CD1c-positive myeloid dendritic cell (primary cell): Measurements from ENCODE around the gene GAS7.
"Not testable (repeated sequence)": the region's sequence is repeated elsewhere in the genome, so short reads cannot be mapped to it uniquely, and the experiment has no call there.

ENCODE experiments used
- DNase-seq: peaks from one replicate; pipeline ENCODE4 v3.0.0-alpha.2; 2016; ENCODE audit errors: extremely low spot score

GAS7 gene

GRCh38 chr17:9942885-9943284 is 255.5 kb downstream of the GAS7 start:
- no peak for DNase-seq

- DNase-seq = no peak
These were observed 257.1 kb downstream of the GAS7 start for GRCh38 chr17:9941305-9941704.

DNA sequence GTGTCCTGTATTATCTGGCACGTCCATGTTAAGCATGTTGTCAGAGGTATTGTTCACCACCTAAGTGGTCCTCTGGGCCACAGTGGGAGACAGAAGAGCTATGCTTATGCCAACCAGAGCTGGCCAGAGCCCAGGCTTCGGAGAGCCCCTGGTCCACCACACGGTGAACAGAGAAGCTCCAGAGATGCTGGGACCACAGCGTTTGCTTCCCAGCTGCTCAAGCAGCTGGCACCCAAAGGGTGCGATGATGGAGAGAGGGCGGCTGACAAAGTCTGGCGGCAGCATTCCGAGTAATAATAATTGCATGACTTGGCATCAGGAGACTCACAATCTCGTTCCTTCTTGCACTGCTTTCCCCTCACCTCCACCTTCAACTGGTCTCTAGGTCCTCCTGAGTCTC is 257.6 kb downstream of the GAS7 start:
- no peak for DNase-seq

GRCh38 chr17:9938764-9939163 is 259.6 kb downstream of the GAS7 start:
- no peak for DNase-seq

- no peak for DNase-seq
These were observed 260.5 kb downstream of the GAS7 start for GRCh38 chr17:9937901-9938300.

DNA sequence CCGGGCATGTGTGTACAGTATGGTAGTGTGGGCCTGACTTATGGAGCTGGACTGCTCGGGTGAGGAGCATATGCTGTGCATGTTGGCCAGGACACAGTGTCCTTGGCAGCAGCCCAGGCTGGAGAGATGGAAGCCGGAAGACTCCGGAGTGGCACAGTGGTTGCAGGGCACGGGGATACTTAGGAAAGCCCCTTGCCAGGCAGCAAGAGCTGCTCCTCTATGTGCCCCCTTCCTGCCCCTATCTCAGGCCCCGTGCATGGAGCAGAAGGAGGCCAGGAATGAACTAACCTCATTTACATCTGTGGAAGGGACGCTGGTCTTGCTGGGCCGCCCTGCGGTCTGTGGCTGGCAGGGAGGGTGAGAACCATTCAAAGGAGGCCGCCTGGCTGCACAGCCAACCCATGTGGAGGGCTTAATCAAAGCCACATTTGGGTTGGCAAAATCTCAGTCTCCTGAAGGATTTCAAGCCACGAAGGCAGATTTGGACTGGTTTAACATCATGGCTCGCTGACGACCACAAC is 261.1 kb downstream of the GAS7 start:
- no peak for DNase-seq

DNA sequence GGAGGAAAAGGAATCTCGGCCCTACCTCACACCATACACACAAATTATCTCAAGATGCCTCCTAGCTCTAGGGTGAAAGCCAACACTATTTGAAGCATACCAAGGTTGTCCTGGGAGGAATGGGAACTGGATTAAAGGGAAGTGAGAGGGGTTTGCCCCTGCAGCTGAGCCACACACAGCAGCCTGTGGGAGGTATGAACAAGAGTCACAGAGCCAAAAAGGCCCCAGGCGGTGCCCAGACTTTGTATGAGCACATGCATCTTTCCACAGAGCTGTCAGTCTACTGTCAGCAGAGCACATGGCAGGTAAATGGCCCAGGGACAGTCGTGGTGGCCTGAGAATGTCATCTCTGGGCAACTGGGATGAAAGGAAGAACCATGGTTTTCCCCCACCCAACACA is 262.3 kb downstream of the GAS7 start:
- peak; percentile 71 for DNase-seq

DNA sequence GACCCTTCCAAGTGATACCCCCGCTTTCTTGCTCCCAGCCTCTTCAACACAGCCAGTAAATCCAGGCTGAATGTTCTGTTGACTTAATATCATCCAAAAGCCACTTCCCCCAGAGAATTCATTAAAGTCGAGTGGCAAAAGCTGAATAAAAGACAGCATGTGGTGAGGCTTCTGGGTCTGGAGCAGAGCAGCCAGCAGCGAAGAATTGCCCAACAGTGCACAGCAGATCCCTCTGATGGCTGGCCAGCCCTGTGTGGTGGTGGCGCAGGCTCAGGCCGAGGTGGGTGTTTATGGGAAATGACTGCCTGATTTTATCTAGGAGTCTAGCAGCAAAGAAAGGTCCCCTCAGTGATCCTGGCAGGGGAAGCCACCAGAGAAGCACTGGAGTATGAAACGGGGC is 263.0 kb downstream of the GAS7 start:
- no peak for DNase-seq

- no peak for DNase-seq
These were observed 264.1 kb downstream of the GAS7 start for GRCh38 chr17:9934331-9934730.

DNA sequence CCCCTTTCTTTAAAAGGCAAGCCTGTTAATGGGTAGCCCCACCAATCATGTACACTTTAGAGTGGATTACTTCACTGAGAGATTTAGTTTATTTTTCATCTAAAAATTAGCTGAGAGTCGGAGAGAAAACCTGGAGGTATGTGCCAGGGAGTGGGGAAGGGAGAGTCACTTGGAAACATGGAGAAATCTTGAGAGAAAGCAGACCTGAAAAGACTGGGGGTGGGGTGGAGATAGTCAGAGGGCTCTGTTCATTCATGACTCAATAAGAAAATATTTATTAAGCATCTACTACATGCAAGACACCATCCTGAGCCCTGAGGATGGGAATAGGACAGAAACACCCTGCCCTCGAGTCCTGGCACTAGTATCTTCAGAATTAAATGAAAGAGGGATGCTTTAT is 265.9 kb downstream of the GAS7 start:
- no peak for DNase-seq

DNA sequence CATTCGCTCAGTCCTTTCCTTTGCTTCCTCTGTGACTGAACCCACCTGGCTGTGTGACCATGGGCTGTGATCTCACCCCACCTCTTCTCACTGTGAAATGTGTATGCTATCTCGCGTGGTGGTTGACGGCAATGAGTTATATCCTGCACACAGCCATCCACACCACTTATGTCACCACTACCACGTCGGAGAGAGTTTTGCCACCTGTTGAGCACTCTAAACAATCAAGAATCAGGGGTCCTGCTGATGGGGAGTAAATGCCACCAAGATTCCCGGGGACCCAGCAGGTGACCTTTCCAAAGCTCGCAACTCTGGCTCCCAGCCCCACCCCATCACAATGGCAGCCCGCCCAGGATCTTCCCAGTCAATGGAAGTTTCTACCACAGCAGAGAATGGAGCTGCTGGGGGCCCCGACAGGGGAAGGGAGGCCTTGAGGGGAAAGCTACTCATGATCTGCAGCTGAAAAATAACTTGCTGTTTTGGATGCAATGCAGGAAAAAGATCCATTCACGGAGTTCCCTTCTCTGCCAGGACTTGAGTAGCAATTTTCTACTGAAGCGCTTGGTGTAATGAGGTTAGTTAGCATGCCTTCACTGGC is 267.2 kb downstream of the GAS7 start:
- no peak for DNase-seq

- DNase-seq = no peak
These were observed 268.5 kb downstream of the GAS7 start for GRCh38 chr17:9929871-9930270.

GRCh38 chr17:9928601-9929333 is 269.6 kb downstream of the GAS7 start:
- no peak for DNase-seq

DNA sequence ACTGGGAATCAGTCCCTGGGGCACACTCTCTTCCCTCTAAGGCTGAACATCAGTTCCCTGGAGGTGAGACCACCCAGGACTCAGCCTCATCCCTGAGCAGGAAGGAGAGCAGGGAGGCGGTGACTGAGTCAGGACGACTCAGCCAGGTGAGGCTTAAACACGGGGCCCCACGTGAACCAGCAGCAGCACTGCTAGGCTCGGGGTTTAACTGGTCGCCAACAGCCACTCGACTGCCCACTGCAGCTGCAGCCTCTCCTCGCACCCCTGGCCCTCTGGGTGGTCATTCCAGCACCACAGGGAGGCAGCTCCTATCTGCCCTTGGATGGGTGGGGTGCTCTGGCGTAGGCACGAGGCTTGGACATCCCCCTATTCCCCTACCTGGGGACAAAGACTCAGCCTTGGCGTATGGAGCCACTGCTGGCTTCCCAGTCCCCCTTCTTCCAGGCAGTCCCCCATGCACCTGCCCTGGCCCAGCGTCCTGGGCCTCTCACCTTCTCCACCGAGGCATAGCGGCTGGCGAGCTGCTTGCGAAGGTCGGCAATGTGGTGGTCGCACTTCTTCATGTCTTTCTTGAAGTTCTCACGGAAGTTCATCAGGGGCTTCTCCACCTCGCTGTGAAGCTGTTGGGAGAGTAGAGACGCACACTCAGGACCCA is 272.1 kb downstream of the GAS7 start:
- DNase-seq = no peak

DNA sequence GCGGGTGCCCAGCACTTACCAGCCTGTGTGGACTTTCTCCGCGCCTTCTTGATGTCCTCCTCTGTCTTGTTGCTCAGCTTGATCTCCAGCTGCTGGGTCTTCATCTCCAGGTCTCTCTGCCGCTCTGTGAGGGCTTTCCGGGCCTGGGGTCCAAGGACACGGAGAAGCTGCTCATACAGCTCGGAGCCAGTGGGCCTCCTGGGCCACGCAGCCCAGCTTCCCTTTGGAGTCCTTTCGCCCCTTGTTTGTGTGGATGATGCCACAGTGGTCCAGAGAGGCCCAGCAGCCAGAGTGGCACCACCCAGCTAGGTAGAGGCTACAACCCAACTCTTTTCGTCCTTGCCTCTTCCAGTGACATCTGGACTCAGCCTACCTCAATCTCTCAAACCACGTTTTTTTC is 272.9 kb downstream of the GAS7 start:
- DNase-seq = no peak

DNA sequence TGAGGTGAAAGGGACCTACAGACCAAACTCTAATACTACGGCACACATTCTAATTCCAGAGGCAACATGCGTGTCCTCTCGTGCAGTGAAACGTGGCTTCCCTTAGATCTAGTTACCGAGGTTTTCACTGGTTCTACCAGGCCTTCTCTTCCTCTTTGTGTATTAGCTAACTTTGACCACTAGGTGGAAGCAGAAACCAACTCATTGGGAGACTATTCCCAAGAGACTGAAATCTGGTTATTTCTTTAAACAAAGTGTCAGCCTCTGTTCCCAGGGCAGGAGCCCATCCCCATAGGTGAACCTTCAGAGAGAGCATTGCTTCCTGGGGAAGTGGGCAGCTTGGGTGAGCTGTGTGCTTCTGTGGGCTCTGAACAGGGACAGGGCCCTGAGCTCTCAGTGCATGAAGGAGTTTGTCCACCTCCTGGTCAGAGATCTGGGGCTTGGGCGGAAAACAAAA is 273.6 kb downstream of the GAS7 start:
- peak; percentile 82 for DNase-seq

GRCh38 chr17:9922012-9922848 is 276.2 kb downstream of the GAS7 start:
- no peak for DNase-seq

- not testable (repeated sequence) for DNase-seq
These were observed 277.2 kb downstream of the GAS7 start for GRCh38 chr17:9921216-9921615.

GRCh38 chr17:9918804-9919352 is 279.5 kb downstream of the GAS7 start:
- no peak for DNase-seq

GRCh38 chr17:9918352-9918751 is 280.1 kb downstream of the GAS7 start:
- DNase-seq = no peak

GRCh38 chr17:9917801-9918200 is 280.6 kb downstream of the GAS7 start:
- DNase-seq = no peak

DNA sequence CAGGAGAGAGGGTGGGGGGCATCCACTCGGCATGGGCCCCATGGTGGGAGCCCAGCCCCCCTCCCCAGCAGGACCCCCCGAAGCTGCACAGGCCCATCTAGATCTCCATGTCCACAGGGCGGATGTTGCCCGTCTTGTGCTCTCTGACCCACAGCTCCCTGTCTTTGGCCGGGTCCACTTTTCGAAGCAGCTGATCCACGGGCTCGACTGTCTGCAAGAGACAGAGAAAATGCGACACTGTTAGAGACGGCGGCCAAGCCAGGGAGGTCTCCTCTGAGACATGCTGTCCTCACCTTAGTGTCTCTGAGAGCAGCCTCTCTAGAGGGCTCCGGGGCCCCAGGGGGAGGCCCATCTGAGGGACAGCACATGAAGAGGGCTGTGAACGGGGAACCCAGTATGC is 281.3 kb downstream of the GAS7 start:
- no peak for DNase-seq
